Esophagus squamous epithelium (tissue), 5 donors: ENCODE data around the gene MAGI1. TPM values are rescaled to one million over a fixed set of nuclear protein-coding genes. Genes with fewer than 3 reads are reported as not detected.

Experiments used
- DNase-seq: peaks from one replicate; lab custom pipeline; 2025; lab: John Stamatoyannopoulos, UW
- H3K27ac ChIP-seq, 4 donors: fragments of 200-600 bp; sonication (generic); one replicate each; pipeline ENCODE4 v1.5.1; 2016 to 2019; ENCODE audit warnings: mild to moderate bottlenecking in 1 of 4
- H3K27me3 ChIP-seq, 4 donors: fragments of 200-600 bp; sonication (generic); 1 replicate in 3 of 4; 2 replicates in 1 of 4; pipeline versions ENCODE4 v1.5.1 to v1.6.0; 2017 to 2021; ENCODE audit warnings: antibody characterized with exemption in 1 of 4
- H3K36me3 ChIP-seq, 3 donors: fragments of 200-600 bp; sonication (generic); one replicate each; pipeline ENCODE4 v1.5.1; 2016 to 2019
- H3K4me1 ChIP-seq, 3 donors: fragments of 200-600 bp; sonication (generic); one replicate each; pipeline ENCODE4 v1.5.1; 2017 to 2019
- H3K4me3 ChIP-seq, 4 donors: fragments of 200-600 bp; sonication (generic); 1 replicate in 3 of 4; 2 replicates in 1 of 4; pipeline ENCODE4 v1.5.1; 2016 to 2019; ENCODE audit warnings: mild to moderate bottlenecking in 2 of 4, moderate library complexity in 1 of 4
- H3K9me3 ChIP-seq, 3 donors: fragments of 200-600 bp; sonication (generic); one replicate each; pipeline ENCODE4 v1.5.1; 2016 to 2019
- POLR2A ChIP-seq, 4 donors: fragments of 450-650 bp; IDR thresholded peaks; one replicate each; pipeline ENCODE4 v1.6.1; 2017; ENCODE audit warnings: antibody characterized with exemption in 4 of 4, mild to moderate bottlenecking in 4 of 4, moderate library complexity in 3 of 4
- WGBS, 2 donors: methylation state at CpG; one replicate each; pipeline ENCODE4 v1.1.5; 2018; 5-methylcytosine and 5-hydroxymethylcytosine counted together
- intact Hi-C: fragments of 100-400 bp; cut with DNase I; formaldehyde crosslinking; loops from one replicate; pipeline ENCODE4 v1.15.0; 2022
- total RNA-seq, 4 donors: library from RNA; depleted of rRNA; stranded (reverse); fragments of >200 nt; gene quantifications; one replicate each; pipeline ENCODE4 v1.1.0, GENCODE V29; 2016
- TF ChIP-seq, protein P1 (sequence below), 6 experiments: fragments of 450-650 bp in 4 of 6; fragments of 200-600 bp in 2 of 6; sonication (generic) in 2 of 6; IDR thresholded peaks; one replicate each; pipeline ENCODE4 v1.5.1; 2016 to 2019; ENCODE audit warnings: antibody characterized with exemption in 6 of 6, mild to moderate bottlenecking in 4 of 6, moderate library complexity in 4 of 6
- donor health status: DM: yes; HTN: yes; CAD: no.

Gene MAGI1
- total RNA-seq, 4 donors from 2014 or later, result 12.0 to 28.2 (median 21.1) TPM

DNA sequence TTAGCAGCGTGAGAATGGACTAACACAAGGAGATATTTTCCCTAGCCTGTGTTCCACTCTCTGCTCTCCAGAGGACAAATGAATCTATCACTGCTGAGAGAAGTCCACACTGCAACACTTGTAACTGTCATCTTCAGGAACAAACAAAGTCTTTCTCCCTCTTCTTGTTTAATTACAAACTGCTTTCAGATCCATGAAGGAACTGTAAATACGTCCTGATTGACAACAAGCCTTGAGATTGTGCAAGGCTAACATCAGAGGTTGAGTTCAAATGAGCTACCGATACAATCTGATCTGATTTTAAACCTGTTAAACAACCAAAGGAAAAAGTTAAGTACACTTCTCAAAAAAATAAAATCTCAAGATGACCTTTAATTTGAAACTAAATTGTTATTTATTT lies 712.1 kb downstream of the MAGI1 start:
- Histone ChIP-seq H3K4me1 (no peaks in the 10 kb centered on the region), H3K36me3 (no peaks in the 10 kb centered on the region), H3K27ac (no peak overlapping the region), H3K27me3 (no peaks in the 10 kb centered on the region), H3K4me3 (no peak overlapping the region), H3K9me3 (no peaks in the 10 kb centered on the region)
- no peak for DNase-seq
- TF ChIP-seq, protein P1, sequence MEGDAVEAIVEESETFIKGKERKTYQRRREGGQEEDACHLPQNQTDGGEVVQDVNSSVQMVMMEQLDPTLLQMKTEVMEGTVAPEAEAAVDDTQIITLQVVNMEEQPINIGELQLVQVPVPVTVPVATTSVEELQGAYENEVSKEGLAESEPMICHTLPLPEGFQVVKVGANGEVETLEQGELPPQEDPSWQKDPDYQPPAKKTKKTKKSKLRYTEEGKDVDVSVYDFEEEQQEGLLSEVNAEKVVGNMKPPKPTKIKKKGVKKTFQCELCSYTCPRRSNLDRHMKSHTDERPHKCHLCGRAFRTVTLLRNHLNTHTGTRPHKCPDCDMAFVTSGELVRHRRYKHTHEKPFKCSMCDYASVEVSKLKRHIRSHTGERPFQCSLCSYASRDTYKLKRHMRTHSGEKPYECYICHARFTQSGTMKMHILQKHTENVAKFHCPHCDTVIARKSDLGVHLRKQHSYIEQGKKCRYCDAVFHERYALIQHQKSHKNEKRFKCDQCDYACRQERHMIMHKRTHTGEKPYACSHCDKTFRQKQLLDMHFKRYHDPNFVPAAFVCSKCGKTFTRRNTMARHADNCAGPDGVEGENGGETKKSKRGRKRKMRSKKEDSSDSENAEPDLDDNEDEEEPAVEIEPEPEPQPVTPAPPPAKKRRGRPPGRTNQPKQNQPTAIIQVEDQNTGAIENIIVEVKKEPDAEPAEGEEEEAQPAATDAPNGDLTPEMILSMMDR (IDR thresholded peaks at IDR 0.05), result no peak
- no peak for TF ChIP-seq POLR2A (IDR thresholded peaks at IDR 0.05)
- WGBS, 2 donors, result 79 to 81% methylated on average over 3 of the region's 3 CpGs
- intact Hi-C loops, result no loop called here

GRCh38 chr3:65322910-65323309 lies 715.8 kb downstream of the MAGI1 start:
- intact Hi-C loops, result no loop called here
- Histone ChIP-seq H3K27ac (no peak overlapping the region), H3K4me1 (no peaks in the 10 kb centered on the region), H3K9me3 (peaks cover 0 to 8% (median 6%) of the 10 kb centered on the region in 3 donors), H3K4me3 (no peak overlapping the region), H3K36me3 (no peaks in the 10 kb centered on the region), H3K27me3 (no peaks in the 10 kb centered on the region)
- TF ChIP-seq, protein P1 (IDR thresholded peaks at IDR 0.05), result no peak
- TF ChIP-seq POLR2A (IDR thresholded peaks at IDR 0.05), result no peak
- WGBS, 2 donors, result 81 to 84% methylated on average over 5 to 7 of the region's 7 CpGs
- DNase-seq, result no peak

GRCh38 chr3:65318231-65318630 lies 720.5 kb downstream of the MAGI1 start:
- 100% methylated on average over 1 of the region's 1 CpG for WGBS, 2 donors
- H3K36me3 ChIP-seq, result no peaks in the 10 kb centered on the region
- no peak overlapping the region for H3K4me3 ChIP-seq
- H3K9me3 ChIP-seq, result peaks cover 0 to 15% (median 11%) of the 10 kb centered on the region in 3 donors
- no peak for DNase-seq
- TF ChIP-seq, protein P1 (IDR thresholded peaks at IDR 0.05), result no peak
- TF ChIP-seq POLR2A (IDR thresholded peaks at IDR 0.05), result no peak
- no peak overlapping the region for H3K27ac ChIP-seq
- no peaks in the 10 kb centered on the region for H3K4me1 ChIP-seq
- intact Hi-C loops, result no loop called here
- no peaks in the 10 kb centered on the region for H3K27me3 ChIP-seq

DNA sequence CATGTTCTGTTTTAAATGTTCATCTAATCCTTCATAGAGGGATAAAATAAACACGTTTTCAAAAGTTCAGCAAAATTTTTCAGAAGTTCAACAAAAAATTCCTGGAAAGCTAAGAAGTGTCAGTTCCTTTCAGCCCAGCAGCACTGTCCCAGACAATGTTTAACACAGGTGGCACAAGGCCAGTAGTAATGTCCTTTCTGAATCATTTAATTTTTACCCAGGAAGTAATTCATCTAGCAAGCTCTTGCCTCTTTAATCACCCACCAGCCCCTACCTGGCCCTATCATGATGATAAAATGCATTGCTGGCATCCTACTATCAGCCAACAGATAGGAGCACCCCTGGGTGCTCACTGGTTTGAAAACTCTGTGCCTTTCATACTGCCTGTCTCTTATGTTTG lies 723.8 kb downstream of the MAGI1 start:
- Histone ChIP-seq H3K9me3 (peaks cover 0 to 6% (median 5%) of the 10 kb centered on the region in 3 donors), H3K27me3 (no peaks in the 10 kb centered on the region), H3K4me3 (no peak overlapping the region), H3K4me1 (no peaks in the 10 kb centered on the region), H3K27ac (no peak overlapping the region), H3K36me3 (no peaks in the 10 kb centered on the region)
- intact Hi-C loops, result no loop called here
- TF ChIP-seq, protein P1 (IDR thresholded peaks at IDR 0.05), result no peak
- TF ChIP-seq POLR2A (IDR thresholded peaks at IDR 0.05), result no peak
- 15 to 27% methylated on average over 1 of the region's 1 CpG for WGBS, 2 donors
- no peak for DNase-seq

- no peaks in the 10 kb centered on the region for H3K4me1 ChIP-seq
- H3K9me3 ChIP-seq, result peaks cover 0 to 6% (median 5%) of the 10 kb centered on the region in 3 donors
- 59 to 70% methylated on average over 4 of the region's 4 CpGs for WGBS, 2 donors
- TF ChIP-seq POLR2A (IDR thresholded peaks at IDR 0.05), result no peak
- TF ChIP-seq, protein P1 (IDR thresholded peaks at IDR 0.05), result no peak
- no peak overlapping the region for H3K4me3 ChIP-seq
- intact Hi-C loops, result no loop called here
- no peak overlapping the region for H3K27ac ChIP-seq
- no peaks in the 10 kb centered on the region for H3K36me3 ChIP-seq
- H3K27me3 ChIP-seq, result no peaks in the 10 kb centered on the region
- DNase-seq, result no peak
Measured at GRCh38 chr3:65314269-65314668, 724.4 kb downstream of the MAGI1 start.
